ENCODE measurements around the gene SFT2D1.

DNA sequence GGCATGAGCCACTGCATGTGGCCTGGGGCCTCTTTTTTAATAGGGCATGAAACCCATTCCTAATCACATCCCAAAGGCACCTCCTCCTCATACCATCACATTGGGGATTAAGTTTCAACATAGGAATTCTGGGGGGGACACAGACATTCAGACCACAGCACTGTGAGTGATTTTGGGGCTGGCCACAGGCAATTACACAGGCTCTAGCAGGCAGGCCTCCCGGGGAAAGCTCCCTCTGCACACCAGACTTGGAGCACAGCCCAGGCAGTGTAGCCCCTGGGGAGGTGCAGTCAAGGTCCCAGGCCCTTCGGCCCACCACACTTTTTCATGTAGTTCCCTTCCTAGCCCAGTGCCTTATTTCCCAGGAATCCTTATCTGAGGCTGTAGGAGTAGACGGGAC is 5.5 kb downstream of the SFT2D1 start:
- TF ChIP-seq EP400 (IDR thresholded peaks at IDR 0.05) (no peak), ZNF717 (CRISPR knock-in tag; IDR thresholded peaks at IDR 0.05) (no peak), SMAD1 (IDR thresholded peaks at IDR 0.05; ENCODE audit: low read depth, low read length, partially characterized antibody) (no peak), BRCA1 (IDR thresholded peaks at IDR 0.05) (no peak), BRCA1 (CRISPR knock-in tag; IDR thresholded peaks at IDR 0.05) (no peak), ZBTB17 (CRISPR knock-in tag; IDR thresholded peaks at IDR 0.05) (no peak), NFYB (IDR thresholded peaks at IDR 0.05; ENCODE audit: extremely low read depth, insufficient read length) (no peak), MTA2 (IDR thresholded peaks at IDR 0.05; ENCODE audit: low read depth) (no peak), DNMT1 (IDR thresholded peaks at IDR 0.05) (no peak), ESRRA (IDR thresholded peaks at IDR 0.05; ENCODE audit: borderline replicate concordance, low read depth) (no peak), HDAC1 (IDR thresholded peaks at IDR 0.05) (no peak)
- TF ChIP-seq, protein P1, sequence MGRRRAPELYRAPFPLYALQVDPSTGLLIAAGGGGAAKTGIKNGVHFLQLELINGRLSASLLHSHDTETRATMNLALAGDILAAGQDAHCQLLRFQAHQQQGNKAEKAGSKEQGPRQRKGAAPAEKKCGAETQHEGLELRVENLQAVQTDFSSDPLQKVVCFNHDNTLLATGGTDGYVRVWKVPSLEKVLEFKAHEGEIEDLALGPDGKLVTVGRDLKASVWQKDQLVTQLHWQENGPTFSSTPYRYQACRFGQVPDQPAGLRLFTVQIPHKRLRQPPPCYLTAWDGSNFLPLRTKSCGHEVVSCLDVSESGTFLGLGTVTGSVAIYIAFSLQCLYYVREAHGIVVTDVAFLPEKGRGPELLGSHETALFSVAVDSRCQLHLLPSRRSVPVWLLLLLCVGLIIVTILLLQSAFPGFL (CRISPR knock-in tag; IDR thresholded peaks at IDR 0.05), result no peak
- TF ChIP-seq, protein P2, sequence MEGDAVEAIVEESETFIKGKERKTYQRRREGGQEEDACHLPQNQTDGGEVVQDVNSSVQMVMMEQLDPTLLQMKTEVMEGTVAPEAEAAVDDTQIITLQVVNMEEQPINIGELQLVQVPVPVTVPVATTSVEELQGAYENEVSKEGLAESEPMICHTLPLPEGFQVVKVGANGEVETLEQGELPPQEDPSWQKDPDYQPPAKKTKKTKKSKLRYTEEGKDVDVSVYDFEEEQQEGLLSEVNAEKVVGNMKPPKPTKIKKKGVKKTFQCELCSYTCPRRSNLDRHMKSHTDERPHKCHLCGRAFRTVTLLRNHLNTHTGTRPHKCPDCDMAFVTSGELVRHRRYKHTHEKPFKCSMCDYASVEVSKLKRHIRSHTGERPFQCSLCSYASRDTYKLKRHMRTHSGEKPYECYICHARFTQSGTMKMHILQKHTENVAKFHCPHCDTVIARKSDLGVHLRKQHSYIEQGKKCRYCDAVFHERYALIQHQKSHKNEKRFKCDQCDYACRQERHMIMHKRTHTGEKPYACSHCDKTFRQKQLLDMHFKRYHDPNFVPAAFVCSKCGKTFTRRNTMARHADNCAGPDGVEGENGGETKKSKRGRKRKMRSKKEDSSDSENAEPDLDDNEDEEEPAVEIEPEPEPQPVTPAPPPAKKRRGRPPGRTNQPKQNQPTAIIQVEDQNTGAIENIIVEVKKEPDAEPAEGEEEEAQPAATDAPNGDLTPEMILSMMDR (IDR thresholded peaks at IDR 0.05 in 2 of 3, conservative IDR thresholded peaks at IDR 0.05 in 1 of 3; ENCODE audit: insufficient read depth in 2 of 3, low read depth in 1 of 3, low read length in 3 of 3), result no peak
- TF ChIP-seq, protein P3, sequence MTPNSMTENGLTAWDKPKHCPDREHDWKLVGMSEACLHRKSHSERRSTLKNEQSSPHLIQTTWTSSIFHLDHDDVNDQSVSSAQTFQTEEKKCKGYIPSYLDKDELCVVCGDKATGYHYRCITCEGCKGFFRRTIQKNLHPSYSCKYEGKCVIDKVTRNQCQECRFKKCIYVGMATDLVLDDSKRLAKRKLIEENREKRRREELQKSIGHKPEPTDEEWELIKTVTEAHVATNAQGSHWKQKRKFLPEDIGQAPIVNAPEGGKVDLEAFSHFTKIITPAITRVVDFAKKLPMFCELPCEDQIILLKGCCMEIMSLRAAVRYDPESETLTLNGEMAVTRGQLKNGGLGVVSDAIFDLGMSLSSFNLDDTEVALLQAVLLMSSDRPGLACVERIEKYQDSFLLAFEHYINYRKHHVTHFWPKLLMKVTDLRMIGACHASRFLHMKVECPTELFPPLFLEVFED (CRISPR knock-in tag; conservative IDR thresholded peaks at IDR 0.05), result no peak
- TF ChIP-seq, protein P4, sequence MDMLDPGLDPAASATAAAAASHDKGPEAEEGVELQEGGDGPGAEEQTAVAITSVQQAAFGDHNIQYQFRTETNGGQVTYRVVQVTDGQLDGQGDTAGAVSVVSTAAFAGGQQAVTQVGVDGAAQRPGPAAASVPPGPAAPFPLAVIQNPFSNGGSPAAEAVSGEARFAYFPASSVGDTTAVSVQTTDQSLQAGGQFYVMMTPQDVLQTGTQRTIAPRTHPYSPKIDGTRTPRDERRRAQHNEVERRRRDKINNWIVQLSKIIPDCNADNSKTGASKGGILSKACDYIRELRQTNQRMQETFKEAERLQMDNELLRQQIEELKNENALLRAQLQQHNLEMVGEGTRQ (CRISPR knock-in tag; IDR thresholded peaks at IDR 0.05), result no peak
